Keratinocyte (primary cell): Measurements from ENCODE around the gene OR51V1. TPM values are rescaled to one million over a fixed set of nuclear protein-coding genes. Genes with fewer than 3 reads are reported as not detected.

Experiments used
- DNase-seq: peaks from one replicate; pipeline ENCODE4 v3.0.0-alpha.2; 2011; ENCODE audit warnings: low read depth, missing footprints, low spot score
- FAIRE-seq: peaks from 2 replicates; lab custom pipeline; 2011; peaks lifted over from hg19 to GRCh38; lab: Jason Lieb, UNC
- H2AFZ ChIP-seq: 2 replicates; pipeline ENCODE4 v1.6.0; 2012; ENCODE audit warnings: low read length, control low read depth, inconsistent platforms; ENCODE audit not compliant: control insufficient read depth
- H3K27ac ChIP-seq: 2 replicates; pipeline ENCODE4 v1.5.1; 2011; ENCODE audit warnings: low read length; ENCODE audit not compliant: control insufficient read depth, insufficient read depth
- H3K27me3 ChIP-seq: 3 replicates; pipeline ENCODE4 v1.6.0; 2011; ENCODE audit warnings: low read length; ENCODE audit not compliant: control insufficient read depth, insufficient read depth; ENCODE audit errors: extremely low read depth
- H3K36me3 ChIP-seq, 2 experiments: 2 replicates in 1 of 2; 3 replicates in 1 of 2; pipeline ENCODE4 v1.5.1; 2011; ENCODE audit warnings: low read length in 2 of 2, mild to moderate bottlenecking in 1 of 2; ENCODE audit not compliant: control insufficient read depth in 2 of 2, insufficient read depth in 2 of 2; ENCODE audit errors: extremely low read depth in 1 of 2
- H3K4me1 ChIP-seq: 3 replicates; pipeline ENCODE4 v1.5.1; 2011; ENCODE audit warnings: low read length; ENCODE audit not compliant: control insufficient read depth, insufficient read depth; ENCODE audit errors: extremely low read depth
- H3K4me2 ChIP-seq: 3 replicates; pipeline ENCODE4 v1.6.0; 2011; ENCODE audit warnings: low read depth, low read length; ENCODE audit not compliant: control insufficient read depth, insufficient read depth; ENCODE audit errors: extremely low read depth
- H3K4me3 ChIP-seq, 3 experiments: fragments of 200-600 bp in 1 of 3; sonication (generic) in 1 of 3; 2 replicates in 2 of 3; 3 replicates in 1 of 3; pipeline ENCODE4 v1.5.1; 2011 to 2016; ENCODE audit warnings: low read length in 3 of 3, mild to moderate bottlenecking in 3 of 3, control low read depth in 2 of 3, inconsistent platforms in 1 of 3, low read depth in 1 of 3, mixed read lengths in 1 of 3, mixed run types in 1 of 3, moderate library complexity in 1 of 3; ENCODE audit not compliant: control insufficient read depth in 2 of 3, insufficient read depth in 2 of 3; ENCODE audit errors: extremely low read depth in 1 of 3
- H3K79me2 ChIP-seq: 2 replicates; pipeline ENCODE4 v1.6.0; 2012; ENCODE audit warnings: low read length; ENCODE audit not compliant: control insufficient read depth, insufficient read depth
- H3K9ac ChIP-seq: 3 replicates; pipeline ENCODE4 v1.6.0; 2011; ENCODE audit warnings: low read length; ENCODE audit not compliant: control insufficient read depth, insufficient read depth; ENCODE audit errors: extremely low read depth
- H3K9me1 ChIP-seq: 3 replicates; pipeline ENCODE4 v1.6.0; 2011; ENCODE audit warnings: low read length; ENCODE audit not compliant: control insufficient read depth, insufficient read depth; ENCODE audit errors: extremely low read depth
- H3K9me3 ChIP-seq: 2 replicates; pipeline ENCODE4 v1.5.1; 2012; ENCODE audit warnings: low read depth, low read length; ENCODE audit not compliant: control insufficient read depth
- H4K20me1 ChIP-seq: 3 replicates; pipeline ENCODE4 v1.6.0; 2011; ENCODE audit warnings: low read length; ENCODE audit not compliant: control insufficient read depth, insufficient read depth; ENCODE audit errors: extremely low read depth
- EZH2 ChIP-seq: IDR thresholded peaks from one replicate; pipeline ENCODE4 v1.6.1; 2012; ENCODE audit warnings: inconsistent platforms, mild to moderate bottlenecking, low read length, moderate library complexity
- dilution Hi-C: fragments of 300-500 bp; cut with MboI; formaldehyde crosslinking; loops from one replicate; pipeline ENCODE4 v1.7.0; 2020; ENCODE audit warnings: low sequenced_read_pairs; ENCODE audit not compliant: extremely low pct_ligation_motif_present
- polyA plus RNA-seq, 5 experiments: library from polyadenylated mRNA; depleted of rRNA in 3 of 5; stranded (reverse) in 3 of 5; stranded (forward) in 1 of 5; unstranded in 1 of 5; fragments of >200 nt; gene quantifications; 1 replicate in 1 of 5; 2 replicates in 3 of 5; 3 replicates in 1 of 5; pipeline versions ENCODE4 v1.2.1 to v1.2.3, GENCODE V29; 2011 to 2012; ENCODE audit warnings: missing spikeins in 2 of 5, low read depth in 1 of 5, low replicate concordance in 1 of 5
- TF ChIP-seq, protein P1 (sequence below), 3 experiments: IDR thresholded peaks in 1 of 3; conservative IDR thresholded peaks in 1 of 3; optimal IDR thresholded peaks in 1 of 3; 2 replicates in 2 of 3; 3 replicates in 1 of 3; pipeline versions ENCODE3 to v1.5.1; 2011; ENCODE audit warnings: low read length in 3 of 3, mild to moderate bottlenecking in 3 of 3, moderate library complexity in 2 of 3, control low read depth in 1 of 3, inconsistent platforms in 1 of 3; ENCODE audit not compliant: insufficient read depth in 2 of 3; ENCODE audit errors: extremely low read depth in 1 of 3

The OR51V1 gene
- polyA plus RNA-seq, 1 donor (not counting 4 experiments of a cell fraction or from before 2014, with no cell fraction given), result not detected

DNA sequence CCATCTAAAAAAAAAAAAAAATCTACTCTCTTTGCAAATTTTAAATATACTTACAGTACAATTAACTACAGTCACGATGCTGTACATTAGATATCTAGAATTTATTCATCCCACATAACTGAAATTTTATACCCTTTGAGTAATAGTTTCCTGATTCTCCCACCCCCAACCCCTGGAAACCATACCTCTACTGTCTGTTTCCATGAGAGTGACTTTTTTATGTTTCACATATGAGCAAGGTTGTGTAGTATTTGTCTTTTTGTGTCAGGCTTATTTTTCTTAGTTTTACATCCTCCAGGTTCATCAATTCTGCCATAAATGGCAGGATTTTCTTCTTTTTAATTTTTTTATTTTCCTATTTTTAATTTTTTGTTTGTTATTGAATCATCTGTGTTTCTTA lies 23.2 kb upstream of the OR51V1 start:
- FAIRE-seq (no peak), DNase-seq (no peak)
- Histone ChIP-seq H3K9me1 (no peaks in the 10 kb centered on the region), H3K4me2 (no peak overlapping the region), H3K27ac (no peak overlapping the region), H3K36me3 (no peaks in the 10 kb centered on the region), H2AFZ (no peak overlapping the region), H3K9me3 (no peaks in the 10 kb centered on the region), H3K9ac (no peak overlapping the region), H3K4me3 (no peak overlapping the region), H3K79me2 (no peaks in the 10 kb centered on the region), H3K27me3 (no peaks in the 10 kb centered on the region), H4K20me1 (no peaks in the 10 kb centered on the region), H3K4me1 (no peaks in the 10 kb centered on the region)
- dilution Hi-C loops, result no loop called here
- TF ChIP-seq EZH2, result no peak
- TF ChIP-seq, protein P1, sequence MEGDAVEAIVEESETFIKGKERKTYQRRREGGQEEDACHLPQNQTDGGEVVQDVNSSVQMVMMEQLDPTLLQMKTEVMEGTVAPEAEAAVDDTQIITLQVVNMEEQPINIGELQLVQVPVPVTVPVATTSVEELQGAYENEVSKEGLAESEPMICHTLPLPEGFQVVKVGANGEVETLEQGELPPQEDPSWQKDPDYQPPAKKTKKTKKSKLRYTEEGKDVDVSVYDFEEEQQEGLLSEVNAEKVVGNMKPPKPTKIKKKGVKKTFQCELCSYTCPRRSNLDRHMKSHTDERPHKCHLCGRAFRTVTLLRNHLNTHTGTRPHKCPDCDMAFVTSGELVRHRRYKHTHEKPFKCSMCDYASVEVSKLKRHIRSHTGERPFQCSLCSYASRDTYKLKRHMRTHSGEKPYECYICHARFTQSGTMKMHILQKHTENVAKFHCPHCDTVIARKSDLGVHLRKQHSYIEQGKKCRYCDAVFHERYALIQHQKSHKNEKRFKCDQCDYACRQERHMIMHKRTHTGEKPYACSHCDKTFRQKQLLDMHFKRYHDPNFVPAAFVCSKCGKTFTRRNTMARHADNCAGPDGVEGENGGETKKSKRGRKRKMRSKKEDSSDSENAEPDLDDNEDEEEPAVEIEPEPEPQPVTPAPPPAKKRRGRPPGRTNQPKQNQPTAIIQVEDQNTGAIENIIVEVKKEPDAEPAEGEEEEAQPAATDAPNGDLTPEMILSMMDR (optimal IDR thresholded peaks at IDR 0.05 in 1 of 3, IDR thresholded peaks at IDR 0.05 in 1 of 3, conservative IDR thresholded peaks at IDR 0.05 in 1 of 3; ENCODE audit: extremely low read depth in 1 of 3, insufficient read depth in 2 of 3, low read length in 3 of 3), result no peak

DNA sequence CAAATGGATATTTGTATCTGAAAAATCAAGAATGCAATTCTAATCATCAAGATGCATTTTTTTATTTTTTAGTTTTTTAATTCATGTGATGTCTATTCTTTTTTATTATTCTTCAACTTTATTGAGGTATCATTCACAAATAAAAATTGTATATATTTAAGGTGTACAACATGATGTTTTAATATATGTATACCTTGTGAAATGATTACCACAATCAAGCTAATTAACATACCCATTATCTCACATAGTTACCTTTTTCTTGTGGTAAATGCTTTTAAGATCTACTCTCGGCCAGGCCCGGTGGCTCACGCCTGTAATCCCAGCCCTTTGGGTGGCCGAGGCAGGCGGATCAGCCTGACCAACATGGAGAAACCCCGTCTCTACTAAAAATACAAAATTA lies 22.7 kb upstream of the OR51V1 start:
- no peak overlapping the region for H3K9ac ChIP-seq
- H3K9me3 ChIP-seq, result no peaks in the 10 kb centered on the region
- no peaks in the 10 kb centered on the region for H3K9me1 ChIP-seq
- no peak overlapping the region for H3K27ac ChIP-seq
- no peaks in the 10 kb centered on the region for H3K36me3 ChIP-seq
- dilution Hi-C loops, result no loop called here
- H4K20me1 ChIP-seq, result no peaks in the 10 kb centered on the region
- TF ChIP-seq, protein P1 (optimal IDR thresholded peaks at IDR 0.05 in 1 of 3, IDR thresholded peaks at IDR 0.05 in 1 of 3, conservative IDR thresholded peaks at IDR 0.05 in 1 of 3; ENCODE audit: extremely low read depth in 1 of 3, insufficient read depth in 2 of 3, low read length in 3 of 3), result no peak
- TF ChIP-seq EZH2, result no peak
- H3K79me2 ChIP-seq, result no peaks in the 10 kb centered on the region
- DNase-seq (no peak), FAIRE-seq (no peak)
- no peaks in the 10 kb centered on the region for H3K27me3 ChIP-seq
- no peak overlapping the region for H3K4me3 ChIP-seq
- no peak overlapping the region for H2AFZ ChIP-seq
- H3K4me2 ChIP-seq, result no peak overlapping the region
- no peaks in the 10 kb centered on the region for H3K4me1 ChIP-seq
